Right atrium auricular region (tissue), 2 donors: ENCODE measurements around the gene TIMD4. TPM values are rescaled to one million over a fixed set of nuclear protein-coding genes. Genes with fewer than 3 reads are reported as not detected.

ENCODE experiments used
- DNase-seq: peaks from one replicate; pipeline ENCODE4 v3.0.0-alpha.2; 2019; ENCODE audit warnings: low spot score
- H3K27ac ChIP-seq, 2 donors: fragments of 200-600 bp; sonication (generic); 1 replicate in 1 of 2; 2 replicates in 1 of 2; pipeline ENCODE4 v1.5.1; 2016 to 2019
- H3K27me3 ChIP-seq, 2 donors: fragments of 200-600 bp; sonication (generic); one replicate each; pipeline versions ENCODE4 v1.5.1 to v1.6.0; 2017 to 2019
- H3K36me3 ChIP-seq: fragments of 200-600 bp; sonication (generic); one replicate; pipeline ENCODE4 v1.5.1; 2016
- H3K4me1 ChIP-seq, 2 donors: fragments of 200-600 bp; sonication (generic); one replicate each; pipeline versions ENCODE4 v1.5.1 to v1.6.0; 2017 to 2019
- H3K4me3 ChIP-seq, 2 donors: fragments of 200-600 bp; sonication (generic); 1 replicate in 1 of 2; 2 replicates in 1 of 2; pipeline ENCODE4 v1.5.1; 2017 to 2019; ENCODE audit warnings: mild to moderate bottlenecking in 1 of 2, moderate library complexity in 1 of 2
- H3K9me3 ChIP-seq, 2 donors: fragments of 200-600 bp; sonication (generic); one replicate each; pipeline ENCODE4 v1.5.1; 2019
- total RNA-seq, 2 donors: library from RNA; depleted of rRNA; stranded (reverse); fragments of >200 nt; gene quantifications; one replicate each; pipeline ENCODE4 v1.1.0, GENCODE V29; 2016
- TF ChIP-seq, protein P1 (sequence below), 2 donors: fragments of 200-600 bp; sonication (generic); IDR thresholded peaks; one replicate each; pipeline ENCODE4 v1.5.1; 2019; ENCODE audit warnings: antibody characterized with exemption in 2 of 2

The TIMD4 gene
- total RNA-seq, 2 donors from 2014 or later = 0.71 TPM; not detected in 1

DNA sequence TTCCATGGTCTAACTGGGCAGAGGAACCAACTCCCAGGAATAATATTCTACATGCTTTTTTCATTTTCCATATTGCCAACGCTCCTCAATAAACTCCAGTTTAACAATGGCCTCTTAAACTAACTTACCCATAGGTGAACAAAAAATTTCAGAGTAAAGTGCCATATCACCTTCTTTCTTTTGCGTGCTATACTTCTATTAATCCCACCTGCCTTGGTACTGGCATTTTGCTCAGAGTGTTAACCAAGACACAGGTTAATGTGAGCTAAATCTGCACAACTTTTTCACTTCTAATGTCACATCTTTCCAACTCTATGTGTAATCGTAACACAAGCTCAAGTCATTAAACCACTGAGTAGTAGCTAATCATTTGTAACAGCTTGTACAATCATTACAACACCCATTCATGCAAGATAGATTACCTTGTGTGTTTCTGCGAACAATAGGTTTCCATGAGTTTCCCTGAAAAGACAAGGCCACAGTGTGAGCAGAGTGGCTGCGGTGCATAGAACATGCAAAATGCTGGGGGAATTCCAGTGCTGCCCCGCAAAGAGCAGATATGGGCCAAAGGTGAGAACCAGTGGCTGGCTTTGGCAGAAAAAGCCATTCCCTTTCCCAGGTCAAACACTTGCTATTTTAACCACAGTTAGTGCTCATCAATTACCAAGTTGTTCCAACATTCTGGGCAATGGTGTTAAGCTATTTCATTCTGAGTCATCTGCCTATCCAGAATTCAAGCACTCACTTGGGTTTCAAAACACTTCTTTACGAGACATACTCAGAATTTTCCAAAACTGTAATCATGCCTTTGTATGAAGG lies 42.8 kb downstream of the TIMD4 start:
- H3K36me3 ChIP-seq = no peaks in the 10 kb centered on the region
- no peak for DNase-seq
- H3K4me3 ChIP-seq = no peak overlapping the region
- H3K27ac ChIP-seq = peak overlapping the region in 1 of 2 donors; percentile 43
- H3K27me3 ChIP-seq = no peaks in the 10 kb centered on the region
- TF ChIP-seq, protein P1, sequence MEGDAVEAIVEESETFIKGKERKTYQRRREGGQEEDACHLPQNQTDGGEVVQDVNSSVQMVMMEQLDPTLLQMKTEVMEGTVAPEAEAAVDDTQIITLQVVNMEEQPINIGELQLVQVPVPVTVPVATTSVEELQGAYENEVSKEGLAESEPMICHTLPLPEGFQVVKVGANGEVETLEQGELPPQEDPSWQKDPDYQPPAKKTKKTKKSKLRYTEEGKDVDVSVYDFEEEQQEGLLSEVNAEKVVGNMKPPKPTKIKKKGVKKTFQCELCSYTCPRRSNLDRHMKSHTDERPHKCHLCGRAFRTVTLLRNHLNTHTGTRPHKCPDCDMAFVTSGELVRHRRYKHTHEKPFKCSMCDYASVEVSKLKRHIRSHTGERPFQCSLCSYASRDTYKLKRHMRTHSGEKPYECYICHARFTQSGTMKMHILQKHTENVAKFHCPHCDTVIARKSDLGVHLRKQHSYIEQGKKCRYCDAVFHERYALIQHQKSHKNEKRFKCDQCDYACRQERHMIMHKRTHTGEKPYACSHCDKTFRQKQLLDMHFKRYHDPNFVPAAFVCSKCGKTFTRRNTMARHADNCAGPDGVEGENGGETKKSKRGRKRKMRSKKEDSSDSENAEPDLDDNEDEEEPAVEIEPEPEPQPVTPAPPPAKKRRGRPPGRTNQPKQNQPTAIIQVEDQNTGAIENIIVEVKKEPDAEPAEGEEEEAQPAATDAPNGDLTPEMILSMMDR (IDR thresholded peaks at IDR 0.05) = no peak
- no peaks in the 10 kb centered on the region for H3K4me1 ChIP-seq
- H3K9me3 ChIP-seq = no peaks in the 10 kb centered on the region

DNA sequence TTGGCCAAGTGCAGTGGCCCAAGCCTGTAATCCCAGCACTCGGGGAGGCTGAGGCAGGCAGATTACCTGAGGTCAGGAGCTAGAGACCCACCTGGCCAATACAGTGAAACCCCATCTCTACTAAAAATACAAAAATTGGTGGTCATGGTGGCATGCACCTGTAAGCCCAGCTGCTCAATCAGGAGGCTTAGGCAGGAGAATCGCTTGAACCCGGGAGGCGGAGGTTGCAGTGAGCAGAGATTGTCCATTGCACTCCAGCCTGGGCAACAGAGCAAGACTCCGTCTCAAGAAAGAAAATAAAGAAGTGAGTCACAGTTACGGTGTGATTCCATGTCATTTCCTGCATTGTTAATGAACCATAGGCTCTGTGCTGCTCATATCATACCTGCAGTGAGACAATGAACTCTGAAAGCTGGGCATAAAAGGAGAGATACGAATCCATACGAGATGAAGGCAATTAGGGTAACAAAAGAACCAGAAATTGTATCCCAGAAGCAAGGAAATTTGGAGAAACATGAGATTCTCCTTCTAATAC lies 44.6 kb downstream of the TIMD4 start:
- DNase-seq = no peak
- H3K9me3 ChIP-seq = no peaks in the 10 kb centered on the region
- H3K4me1 ChIP-seq = no peaks in the 10 kb centered on the region
- no peaks in the 10 kb centered on the region for H3K36me3 ChIP-seq
- no peak overlapping the region for H3K4me3 ChIP-seq
- TF ChIP-seq, protein P1 (IDR thresholded peaks at IDR 0.05) = no peak
- H3K27ac ChIP-seq = no peak overlapping the region
- no peaks in the 10 kb centered on the region for H3K27me3 ChIP-seq

DNA sequence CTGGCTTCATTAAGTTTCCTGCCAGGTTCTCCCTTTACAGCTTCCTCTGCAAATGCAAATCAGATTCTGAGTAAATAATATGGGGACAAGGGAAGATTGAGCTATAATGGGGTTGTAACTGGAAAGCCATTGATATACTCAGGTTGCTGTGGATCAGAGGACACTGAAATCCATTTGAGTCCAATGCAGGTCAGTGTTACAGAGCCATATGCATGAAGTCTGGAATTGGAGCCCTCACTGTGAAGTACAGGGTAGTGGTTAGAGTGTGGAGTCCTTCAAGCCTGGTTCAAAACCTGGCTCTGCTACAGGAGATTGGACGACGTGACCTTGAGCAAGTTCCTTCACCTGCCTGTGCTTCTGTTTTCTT lies 48.7 kb downstream of the TIMD4 start:
- H3K4me3 ChIP-seq = no peak overlapping the region
- TF ChIP-seq, protein P1 (IDR thresholded peaks at IDR 0.05) = no peak
- H3K4me1 ChIP-seq = no peaks in the 10 kb centered on the region
- no peaks in the 10 kb centered on the region for H3K36me3 ChIP-seq
- H3K9me3 ChIP-seq = no peaks in the 10 kb centered on the region
- no peaks in the 10 kb centered on the region for H3K27me3 ChIP-seq
- no peak overlapping the region for H3K27ac ChIP-seq
- no peak for DNase-seq

DNA sequence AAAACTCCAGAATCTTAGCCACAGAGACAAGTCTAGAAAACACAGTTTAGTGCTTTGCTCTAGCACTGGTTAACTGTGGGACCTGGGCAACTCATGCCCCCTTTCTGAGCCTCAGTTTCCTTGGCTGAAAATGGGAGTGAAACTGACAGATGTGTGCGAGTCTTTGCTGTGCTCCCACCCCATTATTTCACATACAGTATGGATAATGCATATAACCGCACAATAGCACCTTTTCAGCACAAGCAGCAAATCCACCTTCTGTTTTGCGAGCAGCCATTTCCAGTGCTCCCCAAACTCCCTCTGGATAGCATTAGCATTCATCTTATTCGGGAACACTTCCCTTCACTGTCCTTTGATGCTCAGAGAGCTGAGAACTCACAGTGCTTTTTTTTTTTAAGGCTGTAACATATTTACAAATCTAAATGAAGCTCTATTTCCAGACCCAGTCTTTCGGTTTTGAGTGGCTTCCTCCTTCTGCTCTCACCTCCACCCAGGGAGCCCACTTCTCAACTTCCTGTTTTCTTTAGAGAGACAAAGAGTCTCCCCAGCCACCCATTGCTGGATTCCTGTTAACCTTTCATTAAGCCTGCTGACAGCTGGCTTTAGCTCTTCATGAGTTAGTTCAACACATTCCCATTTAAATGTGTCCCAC lies 49.2 kb downstream of the TIMD4 start:
- Histone ChIP-seq H3K27me3 (no peaks in the 10 kb centered on the region), H3K4me3 (no peak overlapping the region), H3K4me1 (no peaks in the 10 kb centered on the region), H3K9me3 (no peaks in the 10 kb centered on the region), H3K36me3 (no peaks in the 10 kb centered on the region), H3K27ac (no peak overlapping the region)
- no peak for DNase-seq
- TF ChIP-seq, protein P1 (IDR thresholded peaks at IDR 0.05) = no peak

DNA sequence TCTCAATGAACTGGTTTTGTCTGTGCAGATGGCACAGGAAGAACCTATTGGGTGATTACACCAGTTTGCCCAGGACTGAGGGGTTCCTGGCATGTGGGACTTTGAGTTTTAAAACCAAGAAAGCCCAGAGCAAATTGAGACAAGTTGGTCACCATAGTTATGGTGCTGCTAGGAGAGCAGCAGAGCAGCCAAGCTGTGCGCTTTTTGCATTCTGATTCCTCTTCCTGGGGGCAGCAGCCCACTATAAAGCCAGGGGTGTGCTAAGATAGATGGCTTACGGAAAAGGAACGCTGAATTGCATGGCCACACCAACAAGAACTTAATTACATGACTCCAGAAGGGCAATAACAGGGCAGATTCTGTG lies 49.7 kb downstream of the TIMD4 start:
- no peaks in the 10 kb centered on the region for H3K4me1 ChIP-seq
- no peak overlapping the region for H3K27ac ChIP-seq
- H3K9me3 ChIP-seq = no peaks in the 10 kb centered on the region
- no peak for DNase-seq
- H3K36me3 ChIP-seq = no peaks in the 10 kb centered on the region
- TF ChIP-seq, protein P1 (IDR thresholded peaks at IDR 0.05) = no peak
- H3K27me3 ChIP-seq = no peaks in the 10 kb centered on the region
- no peak overlapping the region for H3K4me3 ChIP-seq
